Esophagus muscularis mucosa (tissue), 4 donors: ENCODE measurements around the gene PYCARD.

Experiments
- CTCF ChIP-seq, 3 experiments: fragments of 200-600 bp in 2 of 3; fragments of 450-650 bp in 1 of 3; sonication (generic) in 2 of 3; IDR thresholded peaks; one replicate each; pipeline ENCODE4 v1.5.1; 2017 to 2019; ENCODE audit warnings: antibody characterized with exemption in 3 of 3, mild to moderate bottlenecking in 2 of 3, moderate library complexity in 1 of 3
- EP300 ChIP-seq: sonication (generic); formaldehyde crosslinking; IDR thresholded peaks from one replicate; pipeline ENCODE4 v1.6.1; 2017; ENCODE audit warnings: antibody characterized with exemption
- POLR2A ChIP-seq: fragments of 450-650 bp; IDR thresholded peaks from one replicate; pipeline ENCODE4 v1.6.1; 2017; ENCODE audit warnings: antibody characterized with exemption, moderate library complexity, mild to moderate bottlenecking, low read depth
- POLR2AphosphoS5 ChIP-seq, 2 donors: sonication (generic); formaldehyde crosslinking; IDR thresholded peaks; one replicate each; pipeline ENCODE4 v1.6.1; 2017; ENCODE audit warnings: antibody characterized with exemption in 2 of 2

- no peak for TF ChIP-seq CTCF (IDR thresholded peaks at IDR 0.05)
- no peak for TF ChIP-seq EP300
- no peak for TF ChIP-seq POLR2AphosphoS5 (IDR thresholded peaks at IDR 0.05)
- TF ChIP-seq POLR2A: no peak
Observed at GRCh38 chr16:31217136-31217530, 14.6 kb upstream of the PYCARD start.
